Hepatocyte (in vitro differentiated cells): Measurements from ENCODE around the gene EXOC3.

ENCODE experiments used
- EZH2 ChIP-seq: fragments of 200-600 bp; sonication (generic); IDR thresholded peaks from 2 replicates; pipeline ENCODE4 v1.6.1; 2016; ENCODE audit warnings: antibody characterized with exemption, mild to moderate bottlenecking, borderline replicate concordance
- EZH2phosphoT487 ChIP-seq: fragments of 200-600 bp; sonication (generic); IDR thresholded peaks from one replicate; pipeline ENCODE4 v1.6.1; 2018; ENCODE audit warnings: antibody characterized with exemption, mild to moderate bottlenecking, low read depth, moderate library complexity; ENCODE audit not compliant: unreplicated experiment, severe bottlenecking
- TF ChIP-seq, protein P1 (sequence below): fragments of 200-600 bp; sonication (generic); IDR thresholded peaks from 2 replicates; pipeline ENCODE4 v1.5.1; 2016; ENCODE audit warnings: antibody characterized with exemption, mild to moderate bottlenecking; ENCODE audit not compliant: poor library complexity

DNA sequence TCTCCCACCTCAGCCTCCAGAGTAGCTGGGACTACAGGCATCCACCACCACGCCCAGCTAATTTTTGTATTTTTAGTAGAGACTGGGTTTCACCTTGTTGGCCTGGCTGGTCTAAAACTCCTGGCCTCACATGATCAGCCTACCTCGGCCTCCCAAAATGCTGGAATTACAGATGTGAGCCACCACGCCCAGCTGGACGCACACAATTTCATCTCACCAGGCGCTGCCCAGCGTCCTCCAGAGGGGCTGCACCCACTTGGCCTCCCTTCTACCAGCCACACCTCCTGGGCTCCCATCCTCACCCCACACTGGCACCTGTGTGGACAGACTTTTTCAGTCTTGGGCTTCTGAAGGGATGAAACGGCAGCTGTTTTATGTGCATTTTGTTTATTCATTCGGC, 3.8 kb upstream of the EXOC3 start:
- no peak for TF ChIP-seq EZH2
- TF ChIP-seq, protein P1, sequence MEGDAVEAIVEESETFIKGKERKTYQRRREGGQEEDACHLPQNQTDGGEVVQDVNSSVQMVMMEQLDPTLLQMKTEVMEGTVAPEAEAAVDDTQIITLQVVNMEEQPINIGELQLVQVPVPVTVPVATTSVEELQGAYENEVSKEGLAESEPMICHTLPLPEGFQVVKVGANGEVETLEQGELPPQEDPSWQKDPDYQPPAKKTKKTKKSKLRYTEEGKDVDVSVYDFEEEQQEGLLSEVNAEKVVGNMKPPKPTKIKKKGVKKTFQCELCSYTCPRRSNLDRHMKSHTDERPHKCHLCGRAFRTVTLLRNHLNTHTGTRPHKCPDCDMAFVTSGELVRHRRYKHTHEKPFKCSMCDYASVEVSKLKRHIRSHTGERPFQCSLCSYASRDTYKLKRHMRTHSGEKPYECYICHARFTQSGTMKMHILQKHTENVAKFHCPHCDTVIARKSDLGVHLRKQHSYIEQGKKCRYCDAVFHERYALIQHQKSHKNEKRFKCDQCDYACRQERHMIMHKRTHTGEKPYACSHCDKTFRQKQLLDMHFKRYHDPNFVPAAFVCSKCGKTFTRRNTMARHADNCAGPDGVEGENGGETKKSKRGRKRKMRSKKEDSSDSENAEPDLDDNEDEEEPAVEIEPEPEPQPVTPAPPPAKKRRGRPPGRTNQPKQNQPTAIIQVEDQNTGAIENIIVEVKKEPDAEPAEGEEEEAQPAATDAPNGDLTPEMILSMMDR, result no peak
- no peak for TF ChIP-seq EZH2phosphoT487
